Measurements from ENCODE around the gene TIPARP.
A peak's percentile ranks its signal among the peaks of the same experiment; 100 is the strongest.

The TIPARP gene

GRCh38 chr3:156675830-156676767 is 1.7 kb downstream of the TIPARP start:
- peak; percentile 83 for DNase-seq (ENCODE audit: low read depth)

- DNase-seq (ENCODE audit: low read depth) = no peak
Observed at GRCh38 chr3:156676768-156677479, 2.5 kb downstream of the TIPARP start.

GRCh38 chr3:156677536-156677935 is 3.1 kb downstream of the TIPARP start:
- DNase-seq (ENCODE audit: low read depth) = no peak

- DNase-seq (ENCODE audit: low read depth) = no peak
Observed at GRCh38 chr3:156678197-156678596, 3.8 kb downstream of the TIPARP start.

- DNase-seq (ENCODE audit: low read depth) = no peak
Observed at GRCh38 chr3:156680243-156680914, 6.0 kb downstream of the TIPARP start.

GRCh38 chr3:156681002-156681401 is 6.6 kb downstream of the TIPARP start:
- no peak for DNase-seq (ENCODE audit: low read depth)

- DNase-seq (ENCODE audit: low read depth) = no peak
Observed at GRCh38 chr3:156682501-156682900, 8.1 kb downstream of the TIPARP start.

- DNase-seq (ENCODE audit: low read depth) = no peak
Observed at GRCh38 chr3:156682963-156683362, 8.6 kb downstream of the TIPARP start.

GRCh38 chr3:156685198-156685597 is 10.8 kb downstream of the TIPARP start:
- no peak for DNase-seq (ENCODE audit: low read depth)

GRCh38 chr3:156685752-156686151 is 11.4 kb downstream of the TIPARP start:
- no peak for DNase-seq (ENCODE audit: low read depth)

- no peak for DNase-seq (ENCODE audit: low read depth)
Observed at GRCh38 chr3:156687023-156687422, 12.6 kb downstream of the TIPARP start.

- no peak for DNase-seq (ENCODE audit: low read depth)
Observed at GRCh38 chr3:156688632-156689452, 14.5 kb downstream of the TIPARP start.

GRCh38 chr3:156689608-156690007 is 15.2 kb downstream of the TIPARP start:
- DNase-seq (ENCODE audit: low read depth) = no peak

- no peak for DNase-seq (ENCODE audit: low read depth)
Observed at GRCh38 chr3:156691920-156692319, 17.5 kb downstream of the TIPARP start.

- no peak for DNase-seq (ENCODE audit: low read depth)
Observed at GRCh38 chr3:156693166-156693565, 18.8 kb downstream of the TIPARP start.

GRCh38 chr3:156694536-156694935 is 20.1 kb downstream of the TIPARP start:
- no peak for DNase-seq (ENCODE audit: low read depth)

GRCh38 chr3:156702367-156702766 is 28.0 kb downstream of the TIPARP start:
- DNase-seq (ENCODE audit: low read depth) = no peak

- no peak for DNase-seq (ENCODE audit: low read depth)
Observed at GRCh38 chr3:156704370-156705036, 30.1 kb downstream of the TIPARP start.

- DNase-seq (ENCODE audit: low read depth) = no peak
Observed at GRCh38 chr3:156705761-156706616, 31.6 kb downstream of the TIPARP start.

GRCh38 chr3:156707588-156707987 is 33.2 kb downstream of the TIPARP start:
- no peak for DNase-seq (ENCODE audit: low read depth)
